HUDEP-2 (cell line): ENCODE data around the gene PPP1R3E.
"Not testable (repeated sequence)": the region's sequence is repeated elsewhere in the genome, so short reads cannot be mapped to it uniquely, and the experiment has no call there.

Source experiments
- DNase-seq, 76 experiments: peaks; one replicate each; lab custom pipeline; 2025; ENCODE audit not compliant: unreplicated experiment in 76 of 76; lab: John Stamatoyannopoulos, UW

PPP1R3E gene

GRCh38 chr14:23302290-23303225 lies at the start of gene PPP1R3E:
PPP1R3E (minus strand) TSS chr14:23302859; CDS start chr14:23302576, 283 bp downstream.
- peak in 59 of 76 experiments; percentile 2 to 74 (median 55) for DNase-seq

DNA sequence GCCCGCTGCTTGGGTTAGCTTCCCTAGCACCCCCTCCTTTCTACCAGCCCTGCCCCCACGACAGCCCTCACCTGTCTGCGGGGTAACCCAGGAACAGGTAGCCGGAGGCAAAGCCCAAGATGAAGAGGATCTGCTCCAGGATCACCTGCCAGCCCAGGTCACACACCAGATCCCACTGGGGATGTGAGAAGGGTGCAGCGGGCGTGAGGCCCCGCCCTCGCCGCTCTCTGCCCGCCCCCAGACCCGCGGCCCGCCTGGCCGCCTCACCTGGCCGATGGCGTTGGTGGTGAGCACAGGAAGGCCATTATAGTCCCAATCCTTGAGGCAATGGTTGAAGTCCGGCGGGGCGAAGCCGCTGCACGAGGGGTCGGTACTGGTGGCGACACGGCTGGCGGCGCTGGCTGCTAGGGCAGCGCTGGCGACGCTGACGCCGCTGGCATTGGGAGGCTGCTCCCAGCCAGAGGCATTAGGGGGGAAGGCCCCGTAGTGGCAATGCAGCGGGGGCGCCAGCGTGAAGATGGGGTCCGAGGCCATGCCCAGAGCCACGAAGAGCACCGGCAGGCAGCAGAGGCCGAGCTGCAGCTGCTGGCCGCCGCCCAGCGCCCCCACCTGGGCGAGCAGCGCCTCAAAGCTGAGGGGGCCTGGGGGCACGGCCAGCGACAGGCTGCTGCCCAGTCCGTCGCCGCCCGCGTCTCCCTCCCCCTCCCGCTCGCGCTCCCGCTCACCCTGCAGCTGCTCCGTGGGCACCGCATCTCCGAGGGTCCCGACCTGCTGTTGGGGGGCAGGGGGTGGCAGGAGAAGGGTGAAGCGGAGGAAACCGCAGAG lies 49.2 kb upstream of the PPP1R3E start:
- no peak for DNase-seq

DNA sequence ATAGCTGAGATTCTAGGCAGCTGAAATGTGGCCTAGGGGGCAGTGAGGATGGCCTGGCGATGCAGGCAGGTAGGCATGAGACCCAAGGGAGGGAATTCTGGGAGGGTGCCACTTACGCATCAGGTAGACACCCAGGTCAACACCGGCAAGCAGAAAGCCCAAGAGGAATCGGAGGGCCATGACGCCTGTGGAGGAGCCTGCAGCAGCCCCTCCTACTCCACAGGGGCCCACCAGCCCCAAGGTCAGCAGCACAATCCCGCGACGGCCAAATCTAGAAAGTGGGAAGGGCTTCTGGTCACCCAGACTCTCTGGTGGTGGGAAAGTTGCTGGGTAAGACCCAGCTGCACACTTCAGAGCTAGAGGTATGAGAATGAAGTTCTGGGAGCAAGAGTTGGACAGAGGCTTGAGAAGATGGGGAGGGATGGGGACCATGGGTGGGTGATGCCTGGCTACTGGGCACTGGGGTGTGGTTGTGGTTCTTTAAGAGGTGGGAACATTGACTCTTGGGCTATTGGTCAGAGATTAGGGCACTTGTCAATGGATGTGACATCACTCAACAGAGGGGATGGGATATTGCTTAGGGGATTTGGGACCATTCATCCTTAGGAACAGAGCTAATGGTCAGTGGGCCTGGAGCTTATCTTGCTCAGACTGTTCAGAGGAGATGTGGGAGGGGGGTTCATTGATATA lies 46.6 kb upstream of the PPP1R3E start:
- DNase-seq = no peak

DNA sequence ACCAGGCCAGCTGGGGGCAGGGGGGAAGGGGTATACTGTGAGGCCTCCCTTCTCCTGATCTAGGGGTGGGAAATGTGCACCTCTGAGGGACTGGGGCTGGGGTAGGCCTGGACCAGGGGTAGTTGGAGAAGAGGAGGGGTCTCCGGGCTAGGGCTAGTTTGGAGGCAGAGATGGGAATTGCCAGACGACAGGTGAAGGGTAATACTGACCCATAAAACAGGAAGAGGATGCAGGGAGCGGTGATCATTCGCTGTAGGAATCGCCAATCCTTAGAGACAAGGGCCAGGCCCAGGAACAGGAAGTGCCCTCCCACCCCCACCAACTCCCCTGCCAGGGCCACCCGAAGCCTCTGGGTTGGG lies 45.6 kb upstream of the PPP1R3E start:
- DNase-seq = no peak

DNA sequence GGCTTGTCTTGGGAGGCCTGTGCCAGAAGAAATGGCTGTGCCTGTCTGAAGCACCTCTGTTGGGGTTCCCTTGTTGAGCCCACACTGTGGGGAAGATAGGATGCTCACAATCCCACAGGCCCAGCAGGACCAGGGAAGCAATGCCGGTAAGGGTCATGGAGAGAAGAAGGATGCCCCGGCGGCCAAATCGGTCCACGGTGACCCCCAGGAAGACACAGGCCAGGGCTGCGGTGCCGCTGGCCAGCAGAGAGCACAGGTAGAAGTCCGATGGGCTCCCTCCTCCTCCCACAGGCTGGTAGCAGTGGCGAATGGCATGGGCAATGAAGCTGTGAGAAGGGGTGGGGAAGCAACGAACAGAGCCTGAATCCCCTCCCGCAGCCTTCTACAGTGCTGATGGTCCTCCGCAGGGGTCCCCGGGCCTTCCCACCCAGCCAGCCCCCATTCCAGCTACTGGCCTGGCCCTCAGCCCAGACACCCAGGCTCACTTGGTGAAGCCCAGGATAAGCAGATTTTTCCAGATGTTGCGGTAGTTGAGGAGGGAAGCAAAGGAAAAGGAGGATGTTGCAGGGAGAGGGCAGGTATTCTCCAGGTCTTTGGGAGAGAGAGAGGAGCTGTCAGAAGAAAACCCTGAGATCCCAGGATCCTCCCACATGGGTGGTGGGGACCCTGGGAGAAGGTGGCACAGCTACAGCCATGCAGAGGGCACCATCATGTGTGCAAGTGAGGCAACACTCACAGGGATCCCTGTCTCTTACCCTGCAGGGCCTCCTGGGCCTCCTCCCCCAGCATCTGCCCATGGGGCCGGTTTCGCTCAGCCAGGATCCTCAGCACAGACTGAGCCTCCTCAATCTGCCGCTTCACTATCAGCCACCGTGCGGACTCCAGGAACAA lies 45.0 kb upstream of the PPP1R3E start:
- no peak for DNase-seq

GRCh38 chr14:23346693-23347405 lies 44.2 kb upstream of the PPP1R3E start:
- no peak for DNase-seq

DNA sequence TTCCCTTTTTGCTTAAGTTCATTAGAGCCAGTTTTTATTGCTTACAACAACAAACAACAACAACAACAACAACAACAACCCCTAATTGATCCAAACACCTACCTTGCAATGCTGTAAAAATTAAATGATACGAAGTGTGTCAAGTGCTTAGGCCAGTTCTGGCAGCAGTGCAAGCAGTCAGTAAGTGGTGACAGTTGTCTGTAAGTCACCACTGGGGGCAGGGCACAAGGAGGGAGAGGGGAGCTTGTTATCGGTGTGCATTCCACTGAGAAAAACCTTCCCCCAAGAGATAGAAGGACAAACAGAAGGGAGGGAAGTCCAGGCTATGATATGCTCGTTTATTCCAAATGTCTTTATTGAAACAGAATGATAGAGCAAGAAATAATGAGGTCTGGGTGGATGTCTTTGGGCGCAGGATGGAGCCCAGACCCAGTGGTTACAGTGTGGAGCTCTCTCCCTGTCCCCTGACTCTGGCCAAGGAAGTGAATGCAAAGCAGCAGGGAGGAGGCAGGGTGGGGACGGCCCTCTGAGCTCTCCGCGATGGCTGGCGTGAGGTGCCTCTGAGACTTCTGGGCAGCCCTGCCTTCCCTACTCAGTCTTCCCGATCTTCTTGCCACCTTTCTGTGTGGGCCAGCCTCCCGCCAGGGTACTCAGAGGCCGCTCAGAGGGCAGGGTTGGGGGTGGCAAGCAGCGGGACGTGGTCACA lies 43.5 kb upstream of the PPP1R3E start:
- no peak for DNase-seq

DNA sequence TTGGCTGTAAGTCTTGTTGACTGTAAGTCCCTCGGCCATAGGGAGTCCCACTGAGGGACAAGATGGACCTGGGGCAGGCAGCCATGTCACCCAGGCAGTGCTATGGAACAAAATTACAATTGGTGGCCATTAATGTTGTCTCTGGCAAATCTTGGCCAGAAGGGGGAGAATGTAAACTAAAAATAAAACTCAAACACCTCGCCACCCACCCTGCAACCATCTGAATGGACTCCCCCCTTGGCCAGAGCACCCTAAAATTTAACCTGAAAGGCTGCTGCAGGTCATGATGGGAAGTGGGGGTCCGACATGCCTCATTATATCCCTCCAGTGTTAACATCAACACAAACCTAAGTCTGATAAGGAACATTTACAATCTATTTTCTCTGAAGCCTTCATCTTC lies 41.8 kb upstream of the PPP1R3E start:
- peak in 1 of 76 experiments; percentile 4 for DNase-seq

GRCh38 chr14:23339506-23340268 lies 37.0 kb upstream of the PPP1R3E start:
- no peak for DNase-seq

GRCh38 chr14:23335623-23336022 lies 33.0 kb upstream of the PPP1R3E start:
- DNase-seq = no peak

- DNase-seq = peak in 55 of 76 experiments; percentile 5 to 64 (median 29)
These were observed 25.5 kb upstream of the PPP1R3E start for GRCh38 chr14:23327947-23328744.

- no peak for DNase-seq
These were observed 24.1 kb upstream of the PPP1R3E start for GRCh38 chr14:23326491-23327332.

DNA sequence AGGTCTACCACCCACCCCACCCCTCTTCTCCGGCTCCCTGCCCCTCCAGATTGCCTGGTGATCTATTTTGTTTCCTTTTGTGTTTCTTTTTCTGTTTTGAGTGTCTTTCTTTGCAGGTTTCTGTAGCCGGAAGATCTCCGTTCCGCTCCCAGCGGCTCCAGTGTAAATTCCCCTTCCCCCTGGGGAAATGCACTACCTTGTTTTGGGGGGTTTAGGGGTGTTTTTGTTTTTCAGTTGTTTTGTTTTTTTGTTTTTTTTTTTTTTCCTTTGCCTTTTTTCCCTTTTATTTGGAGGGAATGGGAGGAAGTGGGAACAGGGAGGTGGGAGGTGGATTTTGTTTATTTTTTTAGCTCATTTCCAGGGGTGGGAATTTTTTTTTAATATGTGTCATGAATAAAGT lies 23.1 kb upstream of the PPP1R3E start:
- DNase-seq = not testable (repeated sequence)

DNA sequence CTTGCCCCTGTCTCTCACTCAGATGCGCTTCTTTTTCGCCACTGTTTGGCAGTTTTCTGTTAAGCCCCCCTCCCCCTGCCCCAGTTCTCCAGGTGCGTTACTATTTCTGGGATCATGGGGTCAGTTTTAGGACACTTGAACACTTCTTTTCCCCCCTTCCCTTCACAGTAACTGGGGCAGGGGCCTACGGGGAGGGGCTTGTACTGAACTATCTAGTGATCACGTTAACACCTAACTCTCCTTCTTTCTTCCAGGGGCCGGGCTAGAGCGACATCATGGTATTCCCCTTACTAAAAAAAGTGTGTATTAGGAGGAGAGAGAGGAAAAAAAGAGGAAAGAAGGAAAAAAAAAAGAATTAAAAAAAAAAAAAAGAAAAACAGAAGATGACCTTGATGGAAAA lies 22.3 kb upstream of the PPP1R3E start:
- DNase-seq = no peak

DNA sequence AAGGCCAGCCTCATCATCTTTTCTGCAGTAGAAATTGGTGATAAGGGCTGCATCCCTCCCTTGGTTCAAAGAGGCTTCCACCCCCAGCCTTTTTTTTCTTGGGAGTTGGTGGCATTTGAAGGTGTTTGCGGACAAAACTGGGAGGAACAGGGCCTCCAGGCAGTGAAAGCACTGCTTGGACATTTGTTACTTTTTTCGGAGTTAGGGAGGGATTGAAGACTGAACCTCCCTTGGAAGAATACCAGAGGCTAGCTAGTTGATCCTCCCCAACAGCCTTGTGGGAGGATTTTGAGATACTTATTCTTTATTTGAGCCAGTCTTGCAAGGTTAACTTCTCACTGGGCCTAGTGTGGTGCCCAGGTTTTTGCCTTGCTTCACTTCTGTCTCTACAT lies 21.8 kb upstream of the PPP1R3E start:
- no peak for DNase-seq

DNA sequence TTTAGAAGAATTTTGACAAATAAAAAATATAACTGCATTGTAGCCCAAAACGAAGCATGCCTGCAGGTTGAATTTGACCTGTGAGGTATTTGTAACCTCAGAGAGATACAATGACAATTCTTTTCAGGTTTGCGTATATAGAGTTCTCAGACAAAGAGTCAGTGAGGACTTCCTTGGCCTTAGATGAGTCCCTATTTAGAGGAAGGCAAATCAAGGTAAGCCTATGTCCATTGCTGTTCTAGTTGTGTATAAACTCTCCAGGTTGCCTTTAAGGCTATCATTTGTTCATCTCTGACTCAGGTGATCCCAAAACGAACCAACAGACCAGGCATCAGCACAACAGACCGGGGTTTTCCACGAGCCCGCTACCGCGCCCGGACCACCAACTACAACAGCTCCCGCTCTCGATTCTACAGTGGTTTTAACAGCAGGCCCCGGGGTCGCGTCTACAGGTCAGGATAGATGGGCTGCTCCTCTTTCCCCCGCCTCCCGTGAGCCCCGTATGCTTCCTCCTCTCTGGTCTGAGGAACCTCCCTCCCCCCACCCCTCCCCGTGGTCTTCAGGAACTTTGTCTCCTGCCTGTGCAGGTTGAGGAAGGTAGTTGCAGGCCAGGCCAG lies 21.3 kb upstream of the PPP1R3E start:
- DNase-seq = no peak
